Measurements from ENCODE around the gene FGF4. TPM values are rescaled to one million over a fixed set of nuclear protein-coding genes. Genes with fewer than 3 reads are reported as not detected.
"Not testable (repeated sequence)": the region's sequence is repeated elsewhere in the genome, so short reads cannot be mapped to it uniquely, and the experiment has no call there.

FGF4 gene
- total RNA-seq, 1 experiment from 2014 or later, result not detected

DNA sequence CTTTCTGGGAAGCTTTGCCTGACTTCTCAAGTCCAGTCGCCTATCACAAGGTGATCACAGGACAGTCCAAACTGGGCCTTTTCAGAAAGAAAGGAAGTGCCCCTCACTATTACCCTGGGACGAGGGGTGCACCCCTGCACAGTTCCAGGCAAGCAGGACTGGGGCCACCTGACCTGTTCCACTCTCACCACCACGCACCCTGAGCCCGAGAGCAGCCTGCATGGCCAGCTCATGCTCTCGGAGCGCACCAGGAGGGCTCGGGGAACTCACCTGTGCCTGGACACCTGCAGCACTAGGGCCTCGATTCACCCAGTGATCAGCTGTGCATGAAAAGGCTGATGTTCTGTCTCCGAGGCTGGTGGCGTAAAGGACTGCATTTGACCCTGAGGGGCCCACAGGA lies 12.8 kb upstream of the FGF4 start:
- in situ Hi-C loops (cut with HindIII; ENCODE audit: low pct_unique_long_range_greater_than_20kb, low sequenced_read_pairs), result no loop called here
- DNase-seq (ENCODE audit: low read depth), result no peak

- DNase-seq (ENCODE audit: low read depth), result no peak
- in situ Hi-C loops (cut with HindIII; ENCODE audit: low pct_unique_long_range_greater_than_20kb, low sequenced_read_pairs), result no loop called here
Measured at GRCh38 chr11:69787457-69787856, 12.3 kb upstream of the FGF4 start.

DNA sequence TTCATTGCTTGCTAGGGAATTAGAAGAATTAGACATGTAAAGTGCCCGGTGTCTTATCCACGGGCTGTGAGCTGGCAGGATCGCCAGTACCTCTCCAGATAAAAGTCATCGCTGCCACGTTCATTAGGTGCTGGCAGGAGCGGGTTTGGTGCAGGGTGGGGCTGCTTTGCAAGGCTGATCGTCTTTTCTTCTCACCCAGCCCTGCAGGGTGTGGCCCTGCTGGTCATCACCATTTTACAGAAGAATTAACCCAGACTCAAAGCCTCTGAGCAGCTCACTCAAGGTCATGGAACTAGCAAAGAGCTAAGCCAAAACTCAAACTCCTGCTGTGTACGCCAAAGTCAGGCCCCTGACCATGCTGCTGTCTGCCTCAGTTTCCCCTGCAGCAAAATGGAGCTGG lies 6.1 kb upstream of the FGF4 start:
- in situ Hi-C loops (cut with HindIII; ENCODE audit: low pct_unique_long_range_greater_than_20kb, low sequenced_read_pairs), result no loop called here
- no peak for DNase-seq (ENCODE audit: low read depth)

DNA sequence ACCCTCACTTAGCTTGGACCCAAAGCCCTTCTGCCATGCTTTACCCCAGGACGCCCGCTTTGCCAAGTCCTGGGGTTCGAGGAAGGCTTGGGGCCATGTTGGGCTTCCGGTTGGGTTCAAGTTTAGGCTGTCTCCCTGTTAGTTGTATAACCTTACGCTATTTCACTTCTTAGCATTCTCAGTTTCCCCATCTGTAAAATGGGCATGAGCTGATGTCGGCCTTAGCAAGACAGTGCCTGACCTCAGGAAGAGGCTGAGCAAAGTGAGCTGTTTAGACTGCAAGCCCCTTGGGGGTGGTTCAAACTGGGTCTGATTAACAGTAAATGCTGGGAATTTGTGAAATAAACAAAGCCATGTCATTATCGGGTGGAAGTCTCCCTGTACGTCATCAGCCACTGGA lies 3.2 kb upstream of the FGF4 start:
- in situ Hi-C loops (cut with HindIII; ENCODE audit: low pct_unique_long_range_greater_than_20kb, low sequenced_read_pairs), result no loop called here
- DNase-seq (ENCODE audit: low read depth), result no peak

GRCh38 chr11:69774354-69775162 lies 583 bp downstream of the FGF4 start:
- in situ Hi-C loops (cut with HindIII; ENCODE audit: low pct_unique_long_range_greater_than_20kb, low sequenced_read_pairs), result no loop called here
- no peak for DNase-seq (ENCODE audit: low read depth)

DNA sequence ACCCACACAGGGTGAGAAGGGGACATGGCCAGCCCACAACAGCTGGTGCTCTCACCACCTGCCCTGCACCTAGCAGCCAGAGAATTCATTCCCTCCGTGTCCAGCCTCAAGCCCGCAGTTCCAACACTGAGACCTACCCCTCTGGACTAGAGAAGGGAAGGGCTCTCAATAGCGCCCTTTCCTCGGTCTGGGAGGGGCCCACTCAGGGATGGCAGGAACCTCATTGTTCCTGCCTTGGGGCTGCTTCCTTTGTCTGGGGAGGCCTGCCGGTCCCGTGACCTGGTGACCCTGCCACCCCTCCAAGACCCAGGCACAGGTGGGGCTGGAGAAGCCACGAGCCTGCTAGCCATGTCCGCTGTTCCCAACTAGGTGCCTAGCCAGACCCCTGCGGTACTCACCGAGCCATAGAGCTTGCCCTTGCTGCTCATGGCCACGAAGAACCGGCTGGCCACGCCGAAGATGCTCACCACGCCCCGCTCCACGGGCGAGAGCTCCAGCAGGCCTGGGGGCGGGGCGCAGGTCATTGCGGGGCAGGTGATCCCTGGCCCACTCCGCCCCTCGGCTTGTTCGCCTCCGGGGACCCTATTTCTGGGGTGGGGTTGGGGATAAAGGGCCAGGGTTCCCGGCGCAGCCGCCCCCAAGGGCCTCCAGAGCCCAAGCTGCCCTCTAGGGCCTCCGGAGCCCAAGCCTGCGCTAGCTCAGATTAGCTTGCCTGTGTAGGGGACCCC lies 1.4 kb downstream of the FGF4 start:
- DNase-seq (ENCODE audit: low read depth), result no peak
- in situ Hi-C loops (cut with HindIII; ENCODE audit: low pct_unique_long_range_greater_than_20kb, low sequenced_read_pairs), result no loop called here

DNA sequence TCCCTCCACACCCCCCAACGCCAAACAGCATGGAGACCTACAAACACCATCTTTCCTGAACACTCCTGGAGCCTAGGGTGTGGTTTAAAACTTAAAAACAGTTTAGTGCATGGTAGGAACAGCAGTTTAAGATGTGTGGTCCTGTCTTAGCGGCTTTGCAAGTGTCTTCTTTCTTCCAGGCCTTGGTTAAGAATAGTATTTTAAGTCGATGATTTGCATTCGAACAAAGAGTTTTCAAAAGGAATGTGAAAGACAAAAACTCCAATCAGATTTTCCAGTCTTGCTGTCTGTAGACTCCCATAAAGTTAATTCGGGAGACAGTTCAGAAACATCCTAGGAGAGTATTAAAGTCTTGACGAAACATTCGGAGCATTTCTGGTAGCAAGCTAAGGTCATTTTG lies 3.7 kb downstream of the FGF4 start:
- in situ Hi-C loops (cut with HindIII; ENCODE audit: low pct_unique_long_range_greater_than_20kb, low sequenced_read_pairs), result no loop called here
- DNase-seq (ENCODE audit: low read depth), result no peak

DNA sequence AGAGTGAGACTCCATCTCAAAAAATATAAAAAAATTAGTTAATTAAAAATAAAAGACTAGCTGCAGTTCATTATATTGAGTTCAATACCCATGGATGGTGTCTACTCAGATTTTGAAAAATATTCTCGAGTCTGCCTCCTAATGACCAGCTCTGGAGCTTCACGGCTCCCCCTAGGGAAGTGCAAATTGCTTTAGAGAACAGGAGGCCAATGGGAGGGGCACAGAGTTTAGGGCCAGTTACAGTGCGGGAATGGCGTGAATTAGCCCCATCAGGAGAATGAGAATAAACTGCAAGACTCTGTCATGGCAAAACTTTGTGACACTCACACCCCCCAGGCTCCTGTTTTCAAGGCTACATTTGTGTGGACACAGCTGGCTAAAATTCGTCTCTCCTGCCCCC lies 4.6 kb downstream of the FGF4 start:
- DNase-seq (ENCODE audit: low read depth), result no peak
- in situ Hi-C loops (cut with HindIII; ENCODE audit: low pct_unique_long_range_greater_than_20kb, low sequenced_read_pairs), result no loop called here

DNA sequence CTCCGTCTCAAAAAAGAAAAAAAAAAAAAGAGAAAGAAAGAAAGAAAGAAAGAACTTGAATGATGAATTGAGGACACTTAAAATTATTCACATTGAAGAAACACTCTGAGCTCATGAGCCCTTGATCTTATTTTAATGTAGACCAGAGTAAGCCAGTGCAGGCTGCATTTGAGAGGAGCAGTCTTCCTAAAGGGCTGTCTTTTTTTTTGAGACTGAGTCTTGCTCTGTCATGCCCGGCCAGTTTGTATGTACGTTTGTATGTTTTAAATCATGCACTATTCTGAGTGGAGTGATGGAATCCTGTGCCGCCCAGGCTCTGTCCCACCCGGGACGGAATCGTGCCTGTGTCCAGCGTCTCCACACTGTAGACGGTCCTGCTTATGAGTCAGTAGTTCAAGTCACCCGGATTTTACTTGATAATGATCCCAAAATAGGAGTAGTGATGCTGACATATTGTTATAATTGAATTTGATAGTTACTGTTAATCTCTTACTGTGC lies 9.6 kb downstream of the FGF4 start:
- in situ Hi-C loops (cut with HindIII; ENCODE audit: low pct_unique_long_range_greater_than_20kb, low sequenced_read_pairs), result no loop called here
- DNase-seq (ENCODE audit: low read depth), result no peak

GRCh38 chr11:69764918-69765317 lies 10.2 kb downstream of the FGF4 start:
- DNase-seq (ENCODE audit: low read depth); in situ Hi-C loops (cut with HindIII; ENCODE audit: low pct_unique_long_range_greater_than_20kb, low sequenced_read_pairs): not testable (repeated sequence)

DNA sequence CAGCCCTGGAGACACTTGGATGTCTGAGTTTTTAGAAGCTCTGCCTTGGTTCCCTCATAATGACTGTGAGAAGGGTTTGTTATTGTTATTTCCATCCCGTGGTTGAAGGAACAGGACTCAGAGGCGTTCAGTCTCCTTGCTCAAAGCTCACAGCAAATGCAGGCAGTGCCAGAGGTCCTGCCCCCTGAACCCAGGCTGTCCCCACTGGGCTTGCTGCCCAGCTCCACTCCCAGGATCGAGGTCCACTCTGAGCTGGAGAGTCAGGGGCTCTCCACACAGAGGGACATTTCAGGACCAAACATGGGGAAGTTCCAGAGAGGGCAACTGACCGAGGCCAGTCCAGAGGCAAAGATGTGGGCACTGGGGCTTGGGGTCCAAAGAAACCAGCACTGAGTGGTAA lies 14.8 kb downstream of the FGF4 start:
- in situ Hi-C loops (cut with HindIII; ENCODE audit: low pct_unique_long_range_greater_than_20kb, low sequenced_read_pairs), result no loop called here
- no peak for DNase-seq (ENCODE audit: low read depth)

GRCh38 chr11:69752890-69753289 lies 22.3 kb downstream of the FGF4 start:
- DNase-seq (ENCODE audit: low read depth), result no peak

DNA sequence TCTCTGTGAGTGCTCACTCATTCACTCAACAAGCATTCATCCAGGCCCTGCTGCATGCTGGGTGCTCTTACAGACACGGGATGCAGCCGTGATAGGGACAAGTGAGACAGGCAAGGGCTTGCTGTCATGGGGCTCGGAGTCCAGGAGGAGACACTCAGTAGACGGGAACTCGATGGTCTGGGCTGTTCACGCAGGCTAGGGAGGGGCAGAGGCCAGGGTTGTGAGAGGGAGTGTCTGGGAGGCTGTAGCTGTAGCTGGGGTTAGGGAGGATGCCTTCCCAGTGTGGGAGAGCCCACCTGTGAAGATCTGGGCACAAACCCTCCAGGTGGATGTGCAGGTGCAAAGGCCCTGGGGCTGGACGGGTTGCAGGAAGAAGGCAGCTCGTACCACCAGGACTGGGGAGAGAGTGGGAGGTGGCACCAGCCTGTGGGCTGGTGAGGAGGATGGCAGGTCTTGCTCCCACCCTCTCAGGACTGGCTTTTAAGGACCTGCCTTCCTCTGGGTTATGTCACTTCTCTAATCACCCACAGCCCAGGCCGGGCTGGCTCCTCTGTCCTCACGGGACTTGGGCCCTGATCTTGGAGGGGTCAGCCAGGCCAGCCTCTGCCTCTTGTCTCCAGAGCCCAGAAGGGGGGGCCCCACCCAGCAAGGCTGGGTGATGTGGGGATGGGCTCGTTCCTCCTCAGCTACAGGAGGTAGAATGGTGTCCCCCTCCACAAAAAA lies 24.1 kb downstream of the FGF4 start:
- no peak for DNase-seq (ENCODE audit: low read depth)
- in situ Hi-C loops (cut with HindIII; ENCODE audit: low pct_unique_long_range_greater_than_20kb, low sequenced_read_pairs), result no loop called here

More at GRCh38 chr11:69752890-69753289, 22.3 kb downstream of the FGF4 start:
- in situ Hi-C loops (cut with HindIII; ENCODE audit: low pct_unique_long_range_greater_than_20kb, low sequenced_read_pairs), result no loop called here

DNA sequence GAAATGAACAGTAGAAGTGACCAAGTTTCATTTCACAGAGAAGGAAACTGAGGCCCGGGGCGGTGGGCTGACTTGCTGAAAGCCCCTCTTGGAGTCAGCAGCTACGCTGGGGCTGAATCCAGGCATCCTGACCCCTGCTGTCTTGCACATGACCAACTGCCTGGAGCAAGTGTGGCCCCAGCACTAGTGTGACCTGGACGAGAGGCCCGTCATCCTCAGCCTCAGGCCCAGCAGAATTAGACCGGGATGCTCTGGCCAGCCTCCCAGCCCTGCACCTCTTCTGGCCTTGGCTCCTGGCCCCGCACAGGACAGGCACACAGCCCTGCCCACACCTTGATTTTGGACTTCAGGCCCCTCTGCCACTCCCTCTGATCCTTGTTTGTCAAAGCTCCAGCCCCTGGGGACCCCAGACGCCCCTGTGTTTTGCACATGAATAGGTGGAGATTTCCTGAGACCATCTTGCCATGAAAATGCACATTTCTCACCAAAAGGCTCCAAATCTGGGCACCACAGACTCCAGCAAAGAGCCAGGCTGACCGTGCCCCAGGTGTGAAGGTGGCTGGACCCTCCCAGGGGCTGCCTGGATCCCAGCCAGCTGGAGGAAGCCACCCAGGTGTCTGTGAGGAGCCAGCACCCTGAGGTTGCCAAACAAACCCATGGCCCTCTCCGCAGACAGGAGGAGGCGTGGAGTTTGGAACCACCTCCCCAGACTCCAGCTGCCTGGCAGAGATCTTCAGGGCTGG lies 24.9 kb downstream of the FGF4 start:
- in situ Hi-C loops (cut with HindIII; ENCODE audit: low pct_unique_long_range_greater_than_20kb, low sequenced_read_pairs), result no loop called here

GRCh38 chr11:69748637-69749036 lies 26.5 kb downstream of the FGF4 start:
- in situ Hi-C loops (cut with HindIII; ENCODE audit: low pct_unique_long_range_greater_than_20kb, low sequenced_read_pairs), result no loop called here
- no peak for DNase-seq (ENCODE audit: low read depth)

More for the DNA sequence above, 24.9 kb downstream of the FGF4 start:
- no peak for DNase-seq (ENCODE audit: low read depth)

- DNase-seq (ENCODE audit: low read depth), result no peak
- in situ Hi-C loops (cut with HindIII; ENCODE audit: low pct_unique_long_range_greater_than_20kb, low sequenced_read_pairs), result no loop called here
Measured at GRCh38 chr11:69746752-69747742, 28.1 kb downstream of the FGF4 start.

DNA sequence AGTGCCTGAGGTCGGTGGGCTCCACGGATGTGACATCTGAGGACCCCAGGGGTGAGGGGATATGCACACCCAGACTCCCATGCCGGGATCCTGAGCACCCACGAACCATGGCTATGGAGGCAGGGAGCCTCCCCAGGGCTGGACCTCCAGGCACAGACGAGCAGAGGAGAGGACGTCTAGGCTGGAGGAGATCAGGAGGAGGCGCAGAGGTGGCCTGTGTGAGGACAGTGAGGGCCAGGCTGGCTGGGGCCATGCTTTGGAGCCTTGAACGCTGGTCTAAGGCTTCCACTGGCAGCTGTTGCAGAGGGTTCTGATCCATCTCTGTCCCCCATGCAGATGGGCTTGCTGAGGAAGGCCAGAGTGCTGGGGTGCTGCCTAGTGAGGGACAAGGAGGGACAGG lies 29.0 kb downstream of the FGF4 start:
- DNase-seq (ENCODE audit: low read depth), result no peak
- in situ Hi-C loops (cut with HindIII; ENCODE audit: low pct_unique_long_range_greater_than_20kb, low sequenced_read_pairs), result no loop called here

Data from Caki2 (cell line).